Smooth muscle cell (in vitro differentiated cells): Measurements from ENCODE around the gene CIITA. TPM values are rescaled to one million over a fixed set of nuclear protein-coding genes. Genes with fewer than 3 reads are reported as not detected.

Experiments used
- DNase-seq: peaks from one replicate; lab custom pipeline; 2025; ENCODE audit not compliant: unreplicated experiment; lab: John Stamatoyannopoulos, UW
- H2AFZ ChIP-seq: fragments of 200-600 bp; sonication (generic); 2 replicates; pipeline ENCODE4 v1.6.0; 2016; ENCODE audit warnings: antibody characterized with exemption, low read depth, mild to moderate bottlenecking
- H3F3A ChIP-seq: fragments of 200-600 bp; sonication (generic); 2 replicates; pipeline ENCODE4 v1.6.0; 2017; ENCODE audit warnings: antibody characterized with exemption, low read depth
- H3K27ac ChIP-seq: fragments of 200-600 bp; sonication (generic); 2 replicates; pipeline ENCODE4 v1.5.1; 2016; ENCODE audit warnings: low read depth, mild to moderate bottlenecking
- H3K27me3 ChIP-seq: fragments of 200-600 bp; sonication (generic); 2 replicates; pipeline ENCODE4 v1.6.1; 2016; ENCODE audit warnings: low read depth, mild to moderate bottlenecking
- H3K36me3 ChIP-seq: fragments of 200-600 bp; sonication (generic); 2 replicates; pipeline ENCODE4 v1.5.1; 2016; ENCODE audit warnings: low read depth
- H3K4me1 ChIP-seq: fragments of 200-600 bp; sonication (generic); 2 replicates; pipeline ENCODE4 v1.5.1; 2016; ENCODE audit warnings: low read depth
- H3K4me2 ChIP-seq: fragments of 200-600 bp; sonication (generic); 2 replicates; pipeline ENCODE4 v1.6.0; 2016; ENCODE audit warnings: mild to moderate bottlenecking
- H3K4me3 ChIP-seq: fragments of 200-600 bp; sonication (generic); 2 replicates; pipeline ENCODE4 v1.5.1; 2016; ENCODE audit warnings: mild to moderate bottlenecking
- H3K79me2 ChIP-seq: fragments of 200-600 bp; sonication (generic); 2 replicates; pipeline ENCODE4 v1.6.0; 2016; ENCODE audit warnings: low read depth, mild to moderate bottlenecking
- H3K9ac ChIP-seq: fragments of 200-600 bp; sonication (generic); 2 replicates; pipeline ENCODE4 v1.6.0; 2016; ENCODE audit warnings: low read depth
- H3K9me3 ChIP-seq: fragments of 200-600 bp; sonication (generic); replicated peaks from 2 replicates; pipeline ENCODE4 v1.5.1; 2016; ENCODE audit warnings: low read depth
- H4K20me1 ChIP-seq: fragments of 200-600 bp; sonication (generic); 2 replicates; pipeline ENCODE4 v1.6.0; 2016; ENCODE audit warnings: low read depth
- WGBS: methylation state at CpG from one replicate; pipeline ENCODE4 v1.1.7; 2016; ENCODE audit warnings: low lambda C conversion rate; 5-methylcytosine and 5-hydroxymethylcytosine counted together
- polyA plus RNA-seq: library from polyadenylated mRNA; unstranded; fragments of >200 nt; fragmentation: Nextera tagmentation; extraction: Ambion mirVana; gene quantifications from 2 replicates; pipeline ENCODE4 v1.2.1, GENCODE V29; 2016
- total RNA-seq: library from RNA; depleted of rRNA; stranded (reverse); fragments of >200 nt; gene quantifications from 2 replicates; pipeline ENCODE4 v1.2.3, GENCODE V29; 2014
- TF ChIP-seq, protein P1 (sequence below): fragments of 200-600 bp; sonication (generic); IDR thresholded peaks from 2 replicates; pipeline ENCODE4 v1.5.1; 2017; ENCODE audit warnings: borderline replicate concordance, mild to moderate bottlenecking, antibody characterized with exemption; ENCODE audit not compliant: insufficient read depth, poor library complexity, severe bottlenecking

CIITA gene
- total and polyA plus RNA-seq, 2 experiments from 2014 or later: 0.31 TPM; not detected in 1

DNA sequence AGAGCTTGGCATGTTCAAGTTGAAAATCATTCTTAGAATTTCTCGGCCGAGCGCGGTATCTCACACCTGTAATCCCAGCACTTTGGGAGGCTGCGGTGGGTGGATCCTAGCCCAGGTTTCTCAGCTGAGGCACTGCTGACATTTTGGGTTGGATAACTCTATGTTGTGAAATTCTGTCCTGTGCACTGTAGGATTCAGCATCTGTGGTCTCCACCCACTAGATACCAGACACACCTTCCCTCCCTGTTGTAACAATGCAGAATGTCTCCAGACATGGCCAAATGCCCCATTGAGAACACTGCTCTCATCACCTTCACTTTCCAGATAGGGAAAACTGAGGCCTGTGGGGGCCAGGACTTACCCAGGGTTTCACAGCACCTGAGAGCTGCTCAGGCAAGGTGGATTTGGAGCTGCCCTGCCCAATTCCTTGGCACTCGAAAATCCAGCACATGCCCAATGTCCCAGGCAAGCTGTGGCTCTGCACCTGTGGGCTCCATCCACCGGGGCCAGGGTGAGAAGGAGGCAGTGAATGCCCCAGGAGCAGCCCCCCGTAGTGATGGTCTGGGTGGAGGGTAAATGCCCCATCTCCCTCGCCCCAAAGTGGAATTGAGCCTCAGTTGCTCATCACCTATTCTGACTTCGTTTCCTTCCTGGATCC is 38.3 kb upstream of the CIITA start:
- Histone ChIP-seq H3K79me2 (no peaks in the 10 kb centered on the region), H3F3A (no peaks in the 10 kb centered on the region), H3K27me3 (peaks cover 20% of the 10 kb centered on the region), H3K4me3 (no peak overlapping the region), H3K9me3 (no peaks in the 10 kb centered on the region), H3K9ac (no peak overlapping the region), H3K4me2 (no peak overlapping the region), H3K27ac (no peak overlapping the region), H3K4me1 (no peaks in the 10 kb centered on the region), H2AFZ (no peak overlapping the region), H3K36me3 (no peaks in the 10 kb centered on the region), H4K20me1 (no peaks in the 10 kb centered on the region)
- TF ChIP-seq, protein P1, sequence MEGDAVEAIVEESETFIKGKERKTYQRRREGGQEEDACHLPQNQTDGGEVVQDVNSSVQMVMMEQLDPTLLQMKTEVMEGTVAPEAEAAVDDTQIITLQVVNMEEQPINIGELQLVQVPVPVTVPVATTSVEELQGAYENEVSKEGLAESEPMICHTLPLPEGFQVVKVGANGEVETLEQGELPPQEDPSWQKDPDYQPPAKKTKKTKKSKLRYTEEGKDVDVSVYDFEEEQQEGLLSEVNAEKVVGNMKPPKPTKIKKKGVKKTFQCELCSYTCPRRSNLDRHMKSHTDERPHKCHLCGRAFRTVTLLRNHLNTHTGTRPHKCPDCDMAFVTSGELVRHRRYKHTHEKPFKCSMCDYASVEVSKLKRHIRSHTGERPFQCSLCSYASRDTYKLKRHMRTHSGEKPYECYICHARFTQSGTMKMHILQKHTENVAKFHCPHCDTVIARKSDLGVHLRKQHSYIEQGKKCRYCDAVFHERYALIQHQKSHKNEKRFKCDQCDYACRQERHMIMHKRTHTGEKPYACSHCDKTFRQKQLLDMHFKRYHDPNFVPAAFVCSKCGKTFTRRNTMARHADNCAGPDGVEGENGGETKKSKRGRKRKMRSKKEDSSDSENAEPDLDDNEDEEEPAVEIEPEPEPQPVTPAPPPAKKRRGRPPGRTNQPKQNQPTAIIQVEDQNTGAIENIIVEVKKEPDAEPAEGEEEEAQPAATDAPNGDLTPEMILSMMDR: no peak
- DNase-seq: no peak
- 87% methylated on average over 10 of the region's 10 CpGs for WGBS

DNA sequence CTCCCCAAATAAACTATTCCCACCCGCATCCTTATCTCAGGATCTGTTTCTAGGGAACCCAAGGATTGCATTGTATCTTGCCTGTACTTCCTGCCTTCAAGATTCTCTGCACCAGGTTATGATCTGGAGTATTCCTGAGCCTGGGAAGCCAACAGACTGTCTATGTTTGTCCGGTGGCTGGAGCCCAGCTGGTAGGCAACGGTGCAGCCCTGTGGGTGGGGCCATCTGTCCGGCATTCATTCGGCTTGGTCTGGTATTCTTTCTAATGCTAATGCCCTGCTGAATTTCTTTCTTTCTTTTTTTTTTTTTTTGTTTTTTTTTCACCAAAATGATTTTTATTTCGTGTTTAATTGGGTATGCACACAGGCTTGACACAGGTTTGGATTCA is 37.7 kb upstream of the CIITA start:
- no peak overlapping the region for H3K4me3 ChIP-seq
- TF ChIP-seq, protein P1: no peak
- no peak overlapping the region for H3K9ac ChIP-seq
- no peaks in the 10 kb centered on the region for H3K79me2 ChIP-seq
- WGBS: 73% methylated on average over 6 of the region's 6 CpGs
- H3K27me3 ChIP-seq: peaks cover 20% of the 10 kb centered on the region
- no peaks in the 10 kb centered on the region for H3K9me3 ChIP-seq
- no peak for DNase-seq
- no peaks in the 10 kb centered on the region for H3K4me1 ChIP-seq
- H3K27ac ChIP-seq: no peak overlapping the region
- H3F3A ChIP-seq: no peaks in the 10 kb centered on the region
- H2AFZ ChIP-seq: no peak overlapping the region
- no peak overlapping the region for H3K4me2 ChIP-seq
- no peaks in the 10 kb centered on the region for H3K36me3 ChIP-seq
- no peaks in the 10 kb centered on the region for H4K20me1 ChIP-seq

DNA sequence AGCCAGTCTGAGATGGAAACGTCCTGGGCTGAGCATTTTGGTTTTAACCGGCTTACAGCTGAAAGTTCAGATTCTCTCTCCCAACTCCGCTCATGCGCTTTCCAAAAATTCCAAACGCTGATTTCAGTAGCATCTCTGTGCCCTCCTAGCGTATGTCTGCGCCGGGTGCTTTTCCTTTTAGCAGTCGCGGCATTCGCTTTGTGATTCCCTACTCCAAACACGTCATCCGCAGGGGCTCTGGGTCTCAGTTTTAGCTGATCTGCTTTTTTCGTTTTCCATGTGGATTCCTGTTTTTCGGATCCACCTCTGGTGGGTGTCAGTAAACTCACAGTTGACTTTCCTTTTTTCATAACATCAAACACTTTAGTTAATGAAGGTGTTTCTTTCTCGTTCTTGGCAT is 36.3 kb upstream of the CIITA start:
- no peaks in the 10 kb centered on the region for H4K20me1 ChIP-seq
- peaks cover 20% of the 10 kb centered on the region for H3K27me3 ChIP-seq
- H3K27ac ChIP-seq: no peak overlapping the region
- H3K4me3 ChIP-seq: no peak overlapping the region
- H3K9me3 ChIP-seq: no peaks in the 10 kb centered on the region
- no peaks in the 10 kb centered on the region for H3K36me3 ChIP-seq
- no peak overlapping the region for H2AFZ ChIP-seq
- no peak overlapping the region for H3K4me2 ChIP-seq
- H3K4me1 ChIP-seq: no peaks in the 10 kb centered on the region
- H3K9ac ChIP-seq: no peak overlapping the region
- 88% methylated on average over 16 of the region's 16 CpGs for WGBS
- H3K79me2 ChIP-seq: no peaks in the 10 kb centered on the region
- no peaks in the 10 kb centered on the region for H3F3A ChIP-seq
- DNase-seq: no peak
- TF ChIP-seq, protein P1: no peak
